Thyroid gland (tissue), 4 donors: ENCODE data around the gene GRIK4. TPM values are rescaled to one million over a fixed set of nuclear protein-coding genes. Genes with fewer than 3 reads are reported as not detected.

Experiments used
- DNase-seq, 2 donors: peaks; one replicate each; pipeline ENCODE4 v3.0.0-alpha.2; 2019
- H3K27ac ChIP-seq, 3 donors: fragments of 200-600 bp; sonication (generic); 1 replicate in 2 of 3; 2 replicates in 1 of 3; pipeline ENCODE4 v1.5.1; 2016 to 2019; ENCODE audit warnings: mild to moderate bottlenecking in 1 of 3, moderate library complexity in 1 of 3
- H3K27me3 ChIP-seq: fragments of 200-600 bp; sonication (generic); one replicate; pipeline ENCODE4 v1.5.1; 2019
- H3K36me3 ChIP-seq, 2 donors: fragments of 200-600 bp; sonication (generic); one replicate each; pipeline ENCODE4 v1.5.1; 2016 to 2019
- H3K4me1 ChIP-seq, 2 donors: fragments of 200-600 bp; sonication (generic); one replicate each; pipeline ENCODE4 v1.5.1; 2017 to 2019
- H3K4me3 ChIP-seq, 3 donors: fragments of 200-600 bp; sonication (generic); replicated peaks in 1 of 3; 1 replicate in 2 of 3; 2 replicates in 1 of 3; pipeline ENCODE4 v1.5.1; 2016; ENCODE audit warnings: mild to moderate bottlenecking in 1 of 3
- H3K9me3 ChIP-seq: fragments of 200-600 bp; sonication (generic); one replicate; pipeline ENCODE4 v1.5.1; 2017
- POLR2A ChIP-seq, 2 donors: fragments of 450-650 bp; IDR thresholded peaks; one replicate each; pipeline ENCODE4 v1.6.1; 2017; ENCODE audit warnings: antibody characterized with exemption in 2 of 2, mild to moderate bottlenecking in 2 of 2, moderate library complexity in 1 of 2
- WGBS, 2 donors: methylation state at CpG; one replicate each; pipeline ENCODE4 v1.1.5; 2017; 5-methylcytosine and 5-hydroxymethylcytosine counted together
- intact Hi-C: fragments of 100-400 bp; cut with DNase I; formaldehyde crosslinking; loops from one replicate; pipeline ENCODE4 v1.15.1; 2023
- total RNA-seq, 4 donors: library from RNA; depleted of rRNA; stranded (reverse); fragments of >200 nt; gene quantifications; one replicate each; pipeline ENCODE4 v1.2.3, GENCODE V29; 2016
- TF ChIP-seq, protein P1 (sequence below), 6 experiments: fragments of 200-600 bp in 3 of 6; fragments of 450-650 bp in 3 of 6; sonication (generic) in 3 of 6; IDR thresholded peaks; one replicate each; pipeline ENCODE4 v1.5.1; 2016 to 2019; ENCODE audit warnings: antibody characterized with exemption in 6 of 6, mild to moderate bottlenecking in 2 of 6, inconsistent platforms in 1 of 6, moderate library complexity in 1 of 6

Gene GRIK4
- total RNA-seq, 4 donors from 2014 or later = 0.54 to 3.7 (median 0.99) TPM

DNA sequence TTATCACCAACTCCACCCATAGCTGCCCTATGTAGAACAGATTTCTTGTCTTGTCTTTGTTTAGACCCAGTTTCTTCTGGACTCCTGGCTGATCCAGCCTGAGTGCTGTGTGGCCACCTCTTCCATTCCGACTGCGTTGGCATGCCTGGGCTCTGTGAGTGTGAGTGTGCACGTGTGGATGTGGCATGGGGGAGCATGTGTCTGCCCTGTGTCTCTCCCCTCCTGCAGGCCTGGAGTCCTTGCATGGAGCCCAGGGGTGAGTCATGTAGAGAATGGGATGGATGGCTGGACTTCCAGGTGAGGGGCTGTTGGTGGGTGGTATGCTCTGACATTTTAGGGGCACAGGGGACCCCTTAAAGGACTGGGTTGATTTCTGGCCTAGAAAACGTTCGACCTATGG is 194.7 kb downstream of the GRIK4 start:
- Histone ChIP-seq H3K36me3 (no peaks in the 10 kb centered on the region), H3K4me1 (no peaks in the 10 kb centered on the region), H3K9me3 (no peaks in the 10 kb centered on the region), H3K27ac (no peak overlapping the region), H3K4me3 (no peak overlapping the region), H3K27me3 (no peaks in the 10 kb centered on the region)
- intact Hi-C loops = no loop called here
- no peak for TF ChIP-seq POLR2A (IDR thresholded peaks at IDR 0.05)
- TF ChIP-seq, protein P1, sequence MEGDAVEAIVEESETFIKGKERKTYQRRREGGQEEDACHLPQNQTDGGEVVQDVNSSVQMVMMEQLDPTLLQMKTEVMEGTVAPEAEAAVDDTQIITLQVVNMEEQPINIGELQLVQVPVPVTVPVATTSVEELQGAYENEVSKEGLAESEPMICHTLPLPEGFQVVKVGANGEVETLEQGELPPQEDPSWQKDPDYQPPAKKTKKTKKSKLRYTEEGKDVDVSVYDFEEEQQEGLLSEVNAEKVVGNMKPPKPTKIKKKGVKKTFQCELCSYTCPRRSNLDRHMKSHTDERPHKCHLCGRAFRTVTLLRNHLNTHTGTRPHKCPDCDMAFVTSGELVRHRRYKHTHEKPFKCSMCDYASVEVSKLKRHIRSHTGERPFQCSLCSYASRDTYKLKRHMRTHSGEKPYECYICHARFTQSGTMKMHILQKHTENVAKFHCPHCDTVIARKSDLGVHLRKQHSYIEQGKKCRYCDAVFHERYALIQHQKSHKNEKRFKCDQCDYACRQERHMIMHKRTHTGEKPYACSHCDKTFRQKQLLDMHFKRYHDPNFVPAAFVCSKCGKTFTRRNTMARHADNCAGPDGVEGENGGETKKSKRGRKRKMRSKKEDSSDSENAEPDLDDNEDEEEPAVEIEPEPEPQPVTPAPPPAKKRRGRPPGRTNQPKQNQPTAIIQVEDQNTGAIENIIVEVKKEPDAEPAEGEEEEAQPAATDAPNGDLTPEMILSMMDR (IDR thresholded peaks at IDR 0.05) = no peak
- WGBS, 2 donors = 78 to 86% methylated on average over 5 of the region's 5 CpGs
- no peak for DNase-seq

DNA sequence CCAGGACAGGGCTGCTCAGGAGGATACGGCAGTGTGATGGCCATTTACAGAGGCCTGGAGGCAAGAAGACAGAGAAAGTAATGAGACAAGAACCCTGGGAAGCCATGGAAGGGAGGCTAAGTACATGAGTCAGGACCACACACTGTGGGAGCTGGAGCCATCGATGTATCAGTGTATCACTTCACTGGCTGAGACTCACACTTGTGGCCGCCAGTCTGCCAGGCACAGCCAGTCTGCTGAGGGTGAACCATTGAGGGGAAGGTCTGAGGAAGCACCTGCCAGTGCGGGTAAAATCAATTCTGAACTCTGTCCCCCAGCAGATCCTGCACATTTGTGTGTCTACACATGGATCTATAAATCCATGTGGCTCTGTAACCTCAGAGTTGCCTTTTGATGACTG is 195.6 kb downstream of the GRIK4 start:
- Histone ChIP-seq H3K27me3 (no peaks in the 10 kb centered on the region), H3K36me3 (no peaks in the 10 kb centered on the region), H3K4me3 (no peak overlapping the region), H3K4me1 (no peaks in the 10 kb centered on the region), H3K27ac (no peak overlapping the region), H3K9me3 (no peaks in the 10 kb centered on the region)
- TF ChIP-seq, protein P1 (IDR thresholded peaks at IDR 0.05) = no peak
- no peak for TF ChIP-seq POLR2A (IDR thresholded peaks at IDR 0.05)
- intact Hi-C loops = no loop called here
- no peak for DNase-seq
- WGBS, 2 donors = 89 to 96% methylated on average over 3 to 4 of the region's 4 CpGs

DNA sequence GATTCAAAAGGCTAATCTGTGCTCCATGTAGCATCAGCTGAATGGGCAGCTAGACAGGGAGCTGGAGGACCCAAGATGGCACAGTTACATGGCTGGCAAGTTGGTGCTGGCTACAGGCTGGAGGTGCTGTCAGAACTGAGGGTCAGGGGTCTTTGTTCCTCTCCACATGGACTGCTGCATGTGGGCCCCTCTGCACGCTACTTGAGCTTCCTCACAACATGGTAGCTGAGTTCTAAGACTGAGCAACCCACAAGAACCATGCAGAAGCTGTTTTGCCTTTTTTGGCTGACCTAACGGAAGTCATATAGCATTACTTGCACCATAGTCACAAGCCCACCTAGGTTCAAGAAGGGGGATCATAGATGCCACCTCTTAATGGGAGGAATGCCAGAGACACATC is 196.1 kb downstream of the GRIK4 start:
- Histone ChIP-seq H3K27ac (no peak overlapping the region), H3K4me3 (no peak overlapping the region), H3K4me1 (no peaks in the 10 kb centered on the region), H3K27me3 (no peaks in the 10 kb centered on the region), H3K36me3 (no peaks in the 10 kb centered on the region), H3K9me3 (no peaks in the 10 kb centered on the region)
- intact Hi-C loops = no loop called here
- TF ChIP-seq POLR2A (IDR thresholded peaks at IDR 0.05) = no peak
- TF ChIP-seq, protein P1 (IDR thresholded peaks at IDR 0.05) = no peak
- WGBS, 2 donors = 91 to 96% methylated on average over 2 of the region's 2 CpGs
- no peak for DNase-seq

DNA sequence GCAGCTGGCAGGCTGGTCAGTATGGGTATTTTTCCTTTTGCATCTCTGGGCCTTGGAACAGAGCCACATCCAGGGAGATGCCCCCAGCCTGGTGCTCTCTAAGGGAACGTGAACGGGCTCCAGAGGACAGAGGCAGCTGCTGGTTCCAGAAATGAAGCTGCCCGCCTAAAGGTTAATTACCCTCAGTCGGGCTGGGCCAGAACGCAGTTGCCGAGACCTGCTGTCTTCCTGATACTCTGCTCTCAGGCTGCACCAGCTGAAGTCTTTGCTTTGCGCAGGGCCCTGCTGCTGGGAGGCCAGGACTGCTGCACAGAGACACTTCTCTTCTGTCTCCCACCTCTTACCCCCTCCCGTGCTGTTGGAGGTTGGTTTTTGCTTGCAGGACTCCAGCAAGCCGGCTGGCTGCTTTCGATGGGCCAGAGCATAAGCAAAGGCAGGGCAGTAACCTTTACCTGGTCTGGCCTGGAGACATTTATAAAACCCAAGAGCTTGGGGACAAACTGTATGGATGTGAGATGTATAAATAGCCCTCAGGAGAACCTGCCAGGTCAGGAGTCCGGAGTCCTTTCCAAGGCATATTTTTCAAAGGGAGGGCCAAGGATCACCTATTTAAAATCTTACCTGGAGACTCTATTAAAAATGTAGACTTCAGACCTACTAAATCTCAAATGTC is 197.1 kb downstream of the GRIK4 start:
- Histone ChIP-seq H3K27me3 (no peaks in the 10 kb centered on the region), H3K36me3 (no peaks in the 10 kb centered on the region), H3K4me3 (no peak overlapping the region), H3K27ac (no peak overlapping the region), H3K9me3 (no peaks in the 10 kb centered on the region), H3K4me1 (no peaks in the 10 kb centered on the region)
- DNase-seq = no peak
- 81 to 83% methylated on average over 11 of the region's 11 CpGs for WGBS, 2 donors
- intact Hi-C loops = no loop called here
- no peak for TF ChIP-seq POLR2A (IDR thresholded peaks at IDR 0.05)
- TF ChIP-seq, protein P1 (IDR thresholded peaks at IDR 0.05) = no peak

DNA sequence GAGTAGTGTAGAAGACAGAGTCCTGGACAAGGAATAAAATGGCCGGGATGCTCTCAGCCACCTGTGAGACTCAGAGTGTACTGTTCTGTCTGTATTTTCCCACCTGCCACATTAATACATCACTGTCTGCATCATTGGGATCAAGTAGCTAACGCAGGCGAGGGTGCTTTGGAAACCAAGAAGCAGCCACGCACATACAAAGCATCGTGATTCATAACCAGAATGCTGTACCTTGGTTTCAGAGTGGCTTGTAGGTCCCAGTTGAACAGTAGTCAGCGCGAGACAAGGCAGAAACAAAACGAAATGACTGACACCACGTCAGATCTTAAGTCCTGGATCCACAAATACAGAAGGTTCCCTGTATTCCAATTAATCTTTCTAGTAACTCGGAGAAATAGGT is 198.3 kb downstream of the GRIK4 start:
- Histone ChIP-seq H3K4me1 (no peaks in the 10 kb centered on the region), H3K27ac (no peak overlapping the region), H3K4me3 (no peak overlapping the region), H3K9me3 (no peaks in the 10 kb centered on the region), H3K27me3 (no peaks in the 10 kb centered on the region), H3K36me3 (no peaks in the 10 kb centered on the region)
- 85% methylated on average over 10 of the region's 10 CpGs for WGBS, 2 donors
- TF ChIP-seq, protein P1 (IDR thresholded peaks at IDR 0.05) = no peak
- no peak for TF ChIP-seq POLR2A (IDR thresholded peaks at IDR 0.05)
- intact Hi-C loops = no loop called here
- no peak for DNase-seq
